ENCODE measurements around the gene PDE8B. TPM values are rescaled to one million over a fixed set of nuclear protein-coding genes. Genes with fewer than 3 reads are reported as not detected.

PDE8B gene
- polyA plus RNA-seq, 1 donor (not counting 4 experiments of a cell fraction or from before 2014, with no cell fraction given) = not detected

DNA sequence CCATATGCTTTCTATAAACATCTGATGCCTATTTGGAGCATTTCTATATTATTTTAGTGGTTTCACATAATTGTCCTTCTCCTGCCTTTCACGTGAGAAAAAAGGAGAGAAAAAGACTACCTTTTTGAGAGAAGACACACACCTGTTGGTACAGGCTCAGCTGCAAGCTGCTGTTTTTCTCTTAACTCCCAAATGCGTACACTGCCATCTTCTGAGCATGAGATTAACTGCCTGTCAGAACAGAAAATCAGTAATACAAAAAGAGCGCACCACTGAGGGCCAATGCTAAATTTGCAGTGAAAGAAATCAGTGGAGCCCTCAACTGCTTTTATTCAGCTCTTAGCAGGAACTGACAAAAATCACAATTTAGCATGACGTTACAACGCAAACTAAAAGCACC is 226.7 kb downstream of the PDE8B start:
- no peak overlapping the region for H3K4me2 ChIP-seq (ENCODE audit: control insufficient read depth, extremely low read depth, insufficient read depth, low read depth, low read length)
- H3K9me3 ChIP-seq (ENCODE audit: control insufficient read depth, low read depth, low read length) = no peaks in the 10 kb centered on the region
- no peaks in the 10 kb centered on the region for H3K9me1 ChIP-seq (ENCODE audit: control insufficient read depth, extremely low read depth, insufficient read depth, low read length)
- peaks cover 5 to 9% of the 10 kb centered on the region in 2 experiments for H3K36me3 ChIP-seq (ENCODE audit: control insufficient read depth in 2 of 2, extremely low read depth in 1 of 2, insufficient read depth in 2 of 2, low read length in 2 of 2)
- H4K20me1 ChIP-seq (ENCODE audit: control insufficient read depth, extremely low read depth, insufficient read depth, low read length) = no peaks in the 10 kb centered on the region
- FAIRE-seq = no peak
- H3K4me1 ChIP-seq (ENCODE audit: control insufficient read depth, extremely low read depth, insufficient read depth, low read length) = no peaks in the 10 kb centered on the region
- no peak overlapping the region for H2AFZ ChIP-seq (ENCODE audit: control insufficient read depth, low read length)
- no peaks in the 10 kb centered on the region for H3K79me2 ChIP-seq (ENCODE audit: control insufficient read depth, insufficient read depth, low read length)
- TF ChIP-seq, protein P1, sequence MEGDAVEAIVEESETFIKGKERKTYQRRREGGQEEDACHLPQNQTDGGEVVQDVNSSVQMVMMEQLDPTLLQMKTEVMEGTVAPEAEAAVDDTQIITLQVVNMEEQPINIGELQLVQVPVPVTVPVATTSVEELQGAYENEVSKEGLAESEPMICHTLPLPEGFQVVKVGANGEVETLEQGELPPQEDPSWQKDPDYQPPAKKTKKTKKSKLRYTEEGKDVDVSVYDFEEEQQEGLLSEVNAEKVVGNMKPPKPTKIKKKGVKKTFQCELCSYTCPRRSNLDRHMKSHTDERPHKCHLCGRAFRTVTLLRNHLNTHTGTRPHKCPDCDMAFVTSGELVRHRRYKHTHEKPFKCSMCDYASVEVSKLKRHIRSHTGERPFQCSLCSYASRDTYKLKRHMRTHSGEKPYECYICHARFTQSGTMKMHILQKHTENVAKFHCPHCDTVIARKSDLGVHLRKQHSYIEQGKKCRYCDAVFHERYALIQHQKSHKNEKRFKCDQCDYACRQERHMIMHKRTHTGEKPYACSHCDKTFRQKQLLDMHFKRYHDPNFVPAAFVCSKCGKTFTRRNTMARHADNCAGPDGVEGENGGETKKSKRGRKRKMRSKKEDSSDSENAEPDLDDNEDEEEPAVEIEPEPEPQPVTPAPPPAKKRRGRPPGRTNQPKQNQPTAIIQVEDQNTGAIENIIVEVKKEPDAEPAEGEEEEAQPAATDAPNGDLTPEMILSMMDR (optimal IDR thresholded peaks at IDR 0.05 in 1 of 3, IDR thresholded peaks at IDR 0.05 in 1 of 3, conservative IDR thresholded peaks at IDR 0.05 in 1 of 3; ENCODE audit: extremely low read depth in 1 of 3, insufficient read depth in 2 of 3, low read length in 3 of 3) = no peak
- no peak for TF ChIP-seq EZH2 (IDR thresholded peaks at IDR 0.05; ENCODE audit: low read length)
- no peaks in the 10 kb centered on the region for H3K27me3 ChIP-seq (ENCODE audit: control insufficient read depth, extremely low read depth, insufficient read depth, low read length)
- dilution Hi-C loops (cut with MboI; ENCODE audit: extremely low pct_ligation_motif_present, low sequenced_read_pairs) = no loop called here
- no peak for DNase-seq (ENCODE audit: low read depth, low spot score)
- H3K27ac ChIP-seq (ENCODE audit: control insufficient read depth, insufficient read depth, low read length) = no peak overlapping the region
- H3K4me3 ChIP-seq (ENCODE audit: control insufficient read depth in 2 of 3, extremely low read depth in 1 of 3, insufficient read depth in 2 of 3, low read depth in 1 of 3, low read length in 3 of 3) = no peak overlapping the region
- no peak overlapping the region for H3K9ac ChIP-seq (ENCODE audit: control insufficient read depth, extremely low read depth, insufficient read depth, low read length)

DNA sequence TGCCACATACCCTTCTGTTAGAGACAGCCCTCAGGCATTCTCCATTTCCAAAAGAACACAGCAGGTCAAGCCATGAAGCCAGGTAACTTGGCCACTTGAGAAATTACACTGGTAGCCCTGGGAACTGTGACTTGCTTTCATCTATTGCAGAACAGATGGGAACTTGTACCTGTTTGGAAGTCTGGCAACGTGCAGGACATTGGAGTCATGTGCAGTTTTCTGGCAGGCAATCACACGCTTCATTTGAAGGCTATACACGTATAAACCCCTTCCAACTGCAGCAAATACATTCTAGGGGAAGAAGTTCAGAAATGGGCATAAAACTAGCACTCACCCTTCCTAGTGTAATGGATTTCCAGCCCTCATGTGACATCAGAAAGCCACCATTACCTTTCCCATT is 227.6 kb downstream of the PDE8B start:
- Histone ChIP-seq H3K9ac (ENCODE audit: control insufficient read depth, extremely low read depth, insufficient read depth, low read length) (no peak overlapping the region), H3K4me3 (ENCODE audit: control insufficient read depth in 2 of 3, extremely low read depth in 1 of 3, insufficient read depth in 2 of 3, low read depth in 1 of 3, low read length in 3 of 3) (no peak overlapping the region), H3K4me2 (ENCODE audit: control insufficient read depth, extremely low read depth, insufficient read depth, low read depth, low read length) (no peak overlapping the region), H3K36me3 (ENCODE audit: control insufficient read depth in 2 of 2, extremely low read depth in 1 of 2, insufficient read depth in 2 of 2, low read length in 2 of 2) (peaks cover 5 to 9% of the 10 kb centered on the region in 2 experiments), H3K79me2 (ENCODE audit: control insufficient read depth, insufficient read depth, low read length) (no peaks in the 10 kb centered on the region), H3K9me3 (ENCODE audit: control insufficient read depth, low read depth, low read length) (no peaks in the 10 kb centered on the region), H3K4me1 (ENCODE audit: control insufficient read depth, extremely low read depth, insufficient read depth, low read length) (no peaks in the 10 kb centered on the region), H3K9me1 (ENCODE audit: control insufficient read depth, extremely low read depth, insufficient read depth, low read length) (no peaks in the 10 kb centered on the region), H2AFZ (ENCODE audit: control insufficient read depth, low read length) (no peak overlapping the region), H4K20me1 (ENCODE audit: control insufficient read depth, extremely low read depth, insufficient read depth, low read length) (no peaks in the 10 kb centered on the region), H3K27ac (ENCODE audit: control insufficient read depth, insufficient read depth, low read length) (no peak overlapping the region), H3K27me3 (ENCODE audit: control insufficient read depth, extremely low read depth, insufficient read depth, low read length) (no peaks in the 10 kb centered on the region)
- DNase-seq (ENCODE audit: low read depth, low spot score) = no peak
- TF ChIP-seq, protein P1 (optimal IDR thresholded peaks at IDR 0.05 in 1 of 3, IDR thresholded peaks at IDR 0.05 in 1 of 3, conservative IDR thresholded peaks at IDR 0.05 in 1 of 3; ENCODE audit: extremely low read depth in 1 of 3, insufficient read depth in 2 of 3, low read length in 3 of 3) = no peak
- TF ChIP-seq EZH2 (IDR thresholded peaks at IDR 0.05; ENCODE audit: low read length) = no peak
- dilution Hi-C loops (cut with MboI; ENCODE audit: extremely low pct_ligation_motif_present, low sequenced_read_pairs) = no loop called here
- FAIRE-seq = no peak

All from keratinocyte (primary cell).